ENCODE measurements around the gene METTL26. TPM values are rescaled to one million over a fixed set of nuclear protein-coding genes. Genes with fewer than 3 reads are reported as not detected.
"Not testable (repeated sequence)": the region's sequence is repeated elsewhere in the genome, so short reads cannot be mapped to it uniquely, and the experiment has no call there.

Gene METTL26
- total RNA-seq, 4 donors from 2014 or later, result 32.6 to 91.8 (median 86.7) TPM

DNA sequence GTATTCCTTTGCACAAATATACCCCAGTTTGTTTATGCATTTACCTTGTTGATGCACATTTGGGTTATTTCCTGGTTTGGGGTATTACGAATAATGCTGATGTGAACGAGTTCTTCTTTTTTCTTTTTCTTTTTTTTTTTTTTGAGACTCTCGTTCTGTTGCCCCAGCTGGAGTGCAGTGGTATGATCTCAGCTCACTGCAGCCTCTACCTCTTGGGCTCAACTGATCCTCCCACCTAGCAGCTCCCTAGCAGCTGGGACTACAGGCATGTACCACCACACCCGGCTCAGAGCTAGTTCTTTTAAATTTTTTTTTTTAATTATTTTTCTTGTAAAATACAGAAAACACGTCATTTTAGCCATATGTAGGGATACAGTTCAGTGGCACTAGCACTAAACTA lies 32.2 kb downstream of the METTL26 start:
- WGBS, 2 donors (ENCODE audit: low coverage in 1 of 2), result 82 to 86% methylated on average over 2 to 5 of the region's 5 CpGs
- H3K36me3 ChIP-seq, result no peaks in the 10 kb centered on the region
- intact Hi-C loops (cut with DNase I; ENCODE audit: low total_unique reads) (no loop called here), in situ Hi-C loops (cut with MboI; ENCODE audit: low pct_ligation_motif_present in 1 of 4, low pct_unique_long_range_greater_than_20kb in 1 of 4, low sequenced_read_pairs in 3 of 4) (loop anchor here in 1 of 4 donors (25.0 kb wide), 1 partner anchor 92 kb away; no protein-coding TSS in a partner anchor)
- H3K27me3 ChIP-seq, result no peaks in the 10 kb centered on the region
- H3K9me3 ChIP-seq, result no peaks in the 10 kb centered on the region
- H3K4me3 ChIP-seq, result no peak overlapping the region
- H3K27ac ChIP-seq, result no peak overlapping the region
- DNase-seq, result no peak
- H3K4me1 ChIP-seq, result no peaks in the 10 kb centered on the region
- TF ChIP-seq EP300 (IDR thresholded peaks at IDR 0.05; ENCODE audit: low read depth) (no peak), POLR2A (IDR thresholded peaks at IDR 0.05) (no peak), POLR2AphosphoS5 (IDR thresholded peaks at IDR 0.05) (no peak)
- TF ChIP-seq, protein P1, sequence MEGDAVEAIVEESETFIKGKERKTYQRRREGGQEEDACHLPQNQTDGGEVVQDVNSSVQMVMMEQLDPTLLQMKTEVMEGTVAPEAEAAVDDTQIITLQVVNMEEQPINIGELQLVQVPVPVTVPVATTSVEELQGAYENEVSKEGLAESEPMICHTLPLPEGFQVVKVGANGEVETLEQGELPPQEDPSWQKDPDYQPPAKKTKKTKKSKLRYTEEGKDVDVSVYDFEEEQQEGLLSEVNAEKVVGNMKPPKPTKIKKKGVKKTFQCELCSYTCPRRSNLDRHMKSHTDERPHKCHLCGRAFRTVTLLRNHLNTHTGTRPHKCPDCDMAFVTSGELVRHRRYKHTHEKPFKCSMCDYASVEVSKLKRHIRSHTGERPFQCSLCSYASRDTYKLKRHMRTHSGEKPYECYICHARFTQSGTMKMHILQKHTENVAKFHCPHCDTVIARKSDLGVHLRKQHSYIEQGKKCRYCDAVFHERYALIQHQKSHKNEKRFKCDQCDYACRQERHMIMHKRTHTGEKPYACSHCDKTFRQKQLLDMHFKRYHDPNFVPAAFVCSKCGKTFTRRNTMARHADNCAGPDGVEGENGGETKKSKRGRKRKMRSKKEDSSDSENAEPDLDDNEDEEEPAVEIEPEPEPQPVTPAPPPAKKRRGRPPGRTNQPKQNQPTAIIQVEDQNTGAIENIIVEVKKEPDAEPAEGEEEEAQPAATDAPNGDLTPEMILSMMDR (IDR thresholded peaks at IDR 0.05), result no peak

DNA sequence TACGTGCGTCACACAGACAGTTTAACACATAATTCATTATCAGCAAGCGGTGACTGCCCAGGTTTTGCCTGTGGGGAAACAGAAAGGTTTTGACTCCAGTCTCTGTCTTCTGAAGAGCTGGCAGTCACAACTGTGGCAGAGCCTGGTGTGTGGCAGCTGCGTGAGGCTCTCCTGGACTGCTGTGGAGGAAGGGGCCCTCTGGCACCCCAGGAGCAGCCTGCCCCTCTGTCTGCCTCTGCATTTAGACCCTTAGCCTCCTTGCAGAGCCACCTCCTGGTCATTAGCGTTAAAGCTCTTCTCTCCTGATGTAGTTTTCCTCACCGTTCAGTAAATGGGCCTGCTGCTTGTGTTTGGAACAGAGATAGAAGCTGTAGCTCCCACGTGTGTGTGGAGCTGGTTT lies 35.3 kb downstream of the METTL26 start:
- intact Hi-C loops (cut with DNase I; ENCODE audit: low total_unique reads), result no loop called here
- Histone ChIP-seq H3K9me3 (no peaks in the 10 kb centered on the region), H3K4me3 (no peak overlapping the region), H3K36me3 (no peaks in the 10 kb centered on the region), H3K27me3 (no peaks in the 10 kb centered on the region), H3K27ac (no peak overlapping the region), H3K4me1 (no peaks in the 10 kb centered on the region)
- no peak for DNase-seq
- 64 to 100% methylated on average over 3 to 7 of the region's 7 CpGs for WGBS, 2 donors (ENCODE audit: low coverage in 1 of 2)
- in situ Hi-C loops (cut with MboI; ENCODE audit: low pct_ligation_motif_present in 1 of 4, low pct_unique_long_range_greater_than_20kb in 1 of 4, low sequenced_read_pairs in 3 of 4), result loop anchor here in 1 of 4 donors (25.0 kb wide), 1 partner anchor 88 kb away; no protein-coding TSS in a partner anchor
- TF ChIP-seq POLR2AphosphoS5 (IDR thresholded peaks at IDR 0.05) (no peak), EP300 (IDR thresholded peaks at IDR 0.05; ENCODE audit: low read depth) (no peak), POLR2A (IDR thresholded peaks at IDR 0.05) (no peak)
- TF ChIP-seq, protein P1 (IDR thresholded peaks at IDR 0.05), result no peak

DNA sequence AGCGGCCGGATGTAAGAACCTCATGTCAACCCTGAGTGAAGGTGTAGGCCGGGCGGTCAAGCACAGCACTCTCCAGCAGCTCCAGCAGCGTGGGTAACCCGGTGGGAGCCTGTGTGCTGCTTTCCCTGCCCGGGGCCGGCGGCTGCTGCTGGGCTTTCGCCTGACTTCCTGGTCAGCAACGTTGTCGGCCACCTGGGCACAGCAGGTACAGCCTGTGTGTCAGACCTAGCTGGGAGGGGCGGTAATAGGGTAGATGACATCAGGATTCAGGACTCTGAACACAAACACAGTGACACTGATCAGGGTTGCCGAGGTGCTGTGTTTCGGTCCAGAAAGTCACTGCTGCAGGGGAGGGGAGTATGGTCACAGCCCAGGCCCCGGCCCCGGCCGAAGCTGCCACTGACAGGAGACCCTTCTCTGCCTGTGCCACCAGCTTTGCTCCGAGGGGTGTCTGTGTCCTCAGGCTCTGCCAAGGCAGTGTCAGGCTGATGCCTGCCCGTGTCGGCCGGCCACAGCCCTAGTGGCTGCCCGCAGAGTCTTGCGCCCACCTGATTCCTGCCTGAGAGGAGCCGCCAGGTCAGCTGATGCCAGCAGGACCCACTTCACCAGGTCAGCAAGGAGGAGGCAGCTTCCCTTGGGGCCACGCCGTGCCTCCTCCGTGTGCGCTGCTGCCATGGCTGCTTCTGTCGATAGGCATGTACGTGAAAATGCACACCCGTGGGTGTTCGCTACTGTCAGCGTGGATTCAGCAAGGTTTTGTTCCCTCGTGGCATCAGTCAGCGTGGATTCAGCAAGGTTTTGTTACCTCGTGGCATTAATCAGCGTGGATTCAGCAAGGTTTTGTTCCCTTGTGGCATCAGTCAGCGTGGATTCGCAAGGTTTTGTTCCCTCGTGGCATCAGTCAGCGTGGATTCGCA lies 37.0 kb downstream of the METTL26 start:
- H3K9me3 ChIP-seq, result no peaks in the 10 kb centered on the region
- H3K4me1 ChIP-seq, result peaks cover 3 to 13% (median 9%) of the 10 kb centered on the region in 4 donors
- no peaks in the 10 kb centered on the region for H3K27me3 ChIP-seq
- H3K4me3 ChIP-seq, result no peak overlapping the region
- DNase-seq, result peak; percentile 35
- no peaks in the 10 kb centered on the region for H3K36me3 ChIP-seq
- intact Hi-C loops (cut with DNase I; ENCODE audit: low total_unique reads) (no loop called here), in situ Hi-C loops (cut with MboI; ENCODE audit: low pct_ligation_motif_present in 1 of 4, low pct_unique_long_range_greater_than_20kb in 1 of 4, low sequenced_read_pairs in 3 of 4) (no loop called here)
- TF ChIP-seq POLR2AphosphoS5 (IDR thresholded peaks at IDR 0.05), result no peak
- no peak for TF ChIP-seq EP300 (IDR thresholded peaks at IDR 0.05; ENCODE audit: low read depth)
- TF ChIP-seq, protein P1 (IDR thresholded peaks at IDR 0.05), result no peak
- H3K27ac ChIP-seq, result peak overlapping the region in 1 of 4 donors; percentile 44
- WGBS, 2 donors (ENCODE audit: low coverage in 1 of 2), result 96% methylated on average over 40 of the region's 43 CpGs; no CpG with 5 or more reads in 1 of the 2 donors

DNA sequence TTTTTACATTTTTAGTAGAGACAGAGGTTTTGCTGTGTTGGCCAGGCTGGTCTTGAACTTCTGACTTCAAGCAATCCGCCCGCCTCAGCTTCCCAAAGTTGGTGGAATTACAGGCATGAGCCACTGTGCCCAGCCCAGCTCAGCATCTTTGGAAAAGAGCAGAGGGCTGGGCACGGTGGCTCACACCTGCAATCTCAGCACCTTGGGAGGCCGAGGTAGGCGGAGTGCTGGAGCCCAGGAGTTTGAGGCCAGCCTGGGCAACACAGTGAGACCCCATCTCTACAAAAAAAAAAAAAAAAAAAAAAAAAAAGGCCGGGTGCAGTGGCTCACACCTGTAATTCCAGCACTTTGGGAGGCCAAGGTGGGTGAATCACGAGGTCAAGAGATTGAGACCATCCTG lies 38.5 kb downstream of the METTL26 start:
- H3K27me3 ChIP-seq; H3K36me3 ChIP-seq; H3K9me3 ChIP-seq; DNase-seq; in situ Hi-C loops (cut with MboI; ENCODE audit: low pct_ligation_motif_present in 1 of 4, low pct_unique_long_range_greater_than_20kb in 1 of 4, low sequenced_read_pairs in 3 of 4); intact Hi-C loops (cut with DNase I; ENCODE audit: low total_unique reads); H3K4me3 ChIP-seq; H3K27ac ChIP-seq: not testable (repeated sequence)
- peaks cover 3 to 26% (median 22%) of the 10 kb centered on the region in 4 donors for H3K4me1 ChIP-seq
- 98 to 100% methylated on average over 4 to 7 of the region's 7 CpGs for WGBS, 2 donors (ENCODE audit: low coverage in 1 of 2)

Measured in transverse colon (tissue), 4 donors.